DND-41 (cell line): ENCODE data around the gene CNDP2.

ENCODE experiments used
- ATAC-seq: fragments of 200-7000 bp; cut with Tn5 transposase; 3 replicates; pipeline ENCODE4 v1.9.1; 2021; ENCODE audit warnings: low read depth; ENCODE audit not compliant: insufficient read depth
- DNase-seq: peaks from one replicate; pipeline ENCODE4 v3.0.0-alpha.2; 2020
- H2AFZ ChIP-seq: 2 replicates; pipeline ENCODE4 v1.6.0; 2012; ENCODE audit warnings: low read depth, low read length
- H3K27ac ChIP-seq: 2 replicates; pipeline ENCODE4 v1.5.1; 2012; ENCODE audit warnings: low read length, inconsistent platforms
- H3K27me3 ChIP-seq: fragments of 200-600 bp; sonication (generic); 2 replicates; pipeline ENCODE4 v1.6.0; 2012; ENCODE audit warnings: low read length, mild to moderate bottlenecking, inconsistent platforms; ENCODE audit not compliant: insufficient read depth, poor library complexity
- H3K36me3 ChIP-seq: 2 replicates; pipeline ENCODE4 v1.5.1; 2012; ENCODE audit warnings: low read length, inconsistent platforms; ENCODE audit not compliant: insufficient read depth
- H3K4me1 ChIP-seq: 2 replicates; pipeline ENCODE4 v1.5.1; 2012; ENCODE audit warnings: mild to moderate bottlenecking, low read length; ENCODE audit not compliant: insufficient read depth
- H3K4me2 ChIP-seq: 2 replicates; pipeline ENCODE4 v1.6.0; 2012; ENCODE audit warnings: mild to moderate bottlenecking, moderate library complexity, low read length, inconsistent platforms; ENCODE audit not compliant: insufficient read depth
- H3K4me3 ChIP-seq, 2 experiments: fragments of 200-600 bp in 1 of 2; shearing (Covaris generic) in 1 of 2; 2 replicates each; pipeline ENCODE4 v1.5.1; 2012 to 2016; ENCODE audit warnings: inconsistent platforms in 2 of 2, low read length in 2 of 2, mild to moderate bottlenecking in 2 of 2, low read depth in 1 of 2, moderate library complexity in 1 of 2
- H3K79me2 ChIP-seq: 2 replicates; pipeline ENCODE4 v1.6.0; 2012; ENCODE audit warnings: low read length, inconsistent platforms; ENCODE audit not compliant: insufficient read depth
- H3K9ac ChIP-seq: 2 replicates; pipeline ENCODE4 v1.6.0; 2012; ENCODE audit warnings: low read depth, mild to moderate bottlenecking, inconsistent platforms, low read length, moderate library complexity
- H3K9me3 ChIP-seq: 2 replicates; pipeline ENCODE4 v1.5.1; 2012; ENCODE audit warnings: low read length, moderate library complexity, mild to moderate bottlenecking, inconsistent platforms; ENCODE audit not compliant: insufficient read depth, severe bottlenecking
- H4K20me1 ChIP-seq: 2 replicates; pipeline ENCODE4 v1.6.0; 2012; ENCODE audit warnings: low read length; ENCODE audit not compliant: insufficient read depth
- EZH2 ChIP-seq: IDR thresholded peaks from 3 replicates; pipeline ENCODE4 v1.6.1; 2012; ENCODE audit warnings: borderline replicate concordance, low read depth, mild to moderate bottlenecking, moderate library complexity, low read length, inconsistent platforms; ENCODE audit not compliant: severe bottlenecking
- TF ChIP-seq, protein P1 (sequence below): IDR thresholded peaks from 2 replicates; pipeline ENCODE4 v1.5.1; 2012; ENCODE audit warnings: borderline replicate concordance, low read length, moderate library complexity, mild to moderate bottlenecking; ENCODE audit not compliant: poor library complexity, severe bottlenecking; ENCODE audit errors: extremely low read depth

The CNDP2 gene

DNA sequence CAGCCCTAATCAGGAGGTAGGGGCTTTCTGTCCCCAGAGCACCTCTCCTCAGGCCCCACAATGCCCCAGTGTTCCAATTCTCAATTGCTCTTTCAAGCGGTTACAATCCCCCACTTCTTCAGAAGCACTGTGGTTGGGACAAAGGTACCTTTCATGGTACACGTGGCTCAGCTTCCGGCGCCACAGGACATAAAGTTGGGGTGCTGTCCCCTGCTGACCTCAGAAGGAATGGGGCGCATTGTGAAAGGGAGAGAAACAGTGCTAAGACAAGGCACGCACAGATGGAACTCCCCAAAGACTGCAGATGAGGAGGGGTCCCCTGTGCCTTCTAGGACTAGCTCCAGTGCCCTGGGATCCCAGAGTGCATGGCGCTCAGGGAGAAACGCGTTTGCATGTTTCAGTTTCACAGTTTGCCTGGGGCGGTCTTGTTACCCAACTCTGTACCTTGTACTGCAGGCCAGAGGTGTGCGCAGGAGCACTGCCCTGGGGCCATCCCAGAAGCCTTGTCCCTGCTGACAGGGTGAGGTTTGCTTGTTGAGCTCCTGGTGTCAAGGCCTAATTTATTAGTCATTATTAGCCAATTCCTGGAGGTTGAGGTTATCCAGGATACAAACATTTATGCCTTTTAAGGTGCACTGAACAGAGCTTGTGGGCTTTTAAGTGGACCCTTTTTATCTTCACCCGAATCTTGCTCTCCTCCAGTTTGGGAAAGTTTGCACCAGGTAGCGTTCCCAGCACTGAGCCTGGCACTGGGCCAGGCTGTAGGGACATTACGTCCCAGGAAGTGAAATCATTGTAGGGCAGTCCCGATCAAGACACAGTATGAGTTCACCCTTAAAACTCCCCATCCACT lies 45.8 kb downstream of the CNDP2 start:
- DNase-seq (no peak), ATAC-seq (no peak)
- Histone ChIP-seq H3K36me3 (no peaks in the 10 kb centered on the region), H3K27me3 (peaks cover 10% of the 10 kb centered on the region), H3K4me2 (no peak overlapping the region), H3K9ac (no peak overlapping the region), H3K4me3 (no peak overlapping the region), H4K20me1 (no peaks in the 10 kb centered on the region), H3K79me2 (no peaks in the 10 kb centered on the region), H2AFZ (no peak overlapping the region), H3K9me3 (no peaks in the 10 kb centered on the region), H3K4me1 (peaks cover 13% of the 10 kb centered on the region), H3K27ac (no peak overlapping the region)
- TF ChIP-seq, protein P1, sequence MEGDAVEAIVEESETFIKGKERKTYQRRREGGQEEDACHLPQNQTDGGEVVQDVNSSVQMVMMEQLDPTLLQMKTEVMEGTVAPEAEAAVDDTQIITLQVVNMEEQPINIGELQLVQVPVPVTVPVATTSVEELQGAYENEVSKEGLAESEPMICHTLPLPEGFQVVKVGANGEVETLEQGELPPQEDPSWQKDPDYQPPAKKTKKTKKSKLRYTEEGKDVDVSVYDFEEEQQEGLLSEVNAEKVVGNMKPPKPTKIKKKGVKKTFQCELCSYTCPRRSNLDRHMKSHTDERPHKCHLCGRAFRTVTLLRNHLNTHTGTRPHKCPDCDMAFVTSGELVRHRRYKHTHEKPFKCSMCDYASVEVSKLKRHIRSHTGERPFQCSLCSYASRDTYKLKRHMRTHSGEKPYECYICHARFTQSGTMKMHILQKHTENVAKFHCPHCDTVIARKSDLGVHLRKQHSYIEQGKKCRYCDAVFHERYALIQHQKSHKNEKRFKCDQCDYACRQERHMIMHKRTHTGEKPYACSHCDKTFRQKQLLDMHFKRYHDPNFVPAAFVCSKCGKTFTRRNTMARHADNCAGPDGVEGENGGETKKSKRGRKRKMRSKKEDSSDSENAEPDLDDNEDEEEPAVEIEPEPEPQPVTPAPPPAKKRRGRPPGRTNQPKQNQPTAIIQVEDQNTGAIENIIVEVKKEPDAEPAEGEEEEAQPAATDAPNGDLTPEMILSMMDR: no peak
- TF ChIP-seq EZH2: no peak

DNA sequence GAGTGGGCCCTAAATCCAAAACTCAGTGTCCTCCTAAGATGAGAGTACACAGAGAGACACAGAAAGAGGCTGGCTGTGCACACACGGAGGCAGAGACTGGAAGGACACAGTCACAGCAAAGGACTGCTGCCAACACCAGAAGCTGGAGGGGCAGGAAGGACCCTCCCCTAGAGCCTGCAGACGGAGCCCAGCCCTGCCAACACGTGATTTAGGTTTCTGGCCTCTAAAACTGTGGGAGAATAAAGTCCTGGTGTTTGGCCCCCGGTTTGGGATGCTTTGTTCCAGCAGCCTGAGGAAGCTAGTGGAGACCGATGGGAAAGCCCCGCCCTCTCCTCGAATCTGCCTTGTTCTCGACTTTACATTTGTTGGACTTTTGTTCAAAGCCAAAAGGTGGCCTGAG lies 48.7 kb downstream of the CNDP2 start:
- ATAC-seq (no peak), DNase-seq (no peak)
- no peaks in the 10 kb centered on the region for H3K79me2 ChIP-seq
- H3K27me3 ChIP-seq: peaks cover 10% of the 10 kb centered on the region
- H3K4me3 ChIP-seq: no peak overlapping the region
- no peak overlapping the region for H2AFZ ChIP-seq
- no peak overlapping the region for H3K4me2 ChIP-seq
- TF ChIP-seq, protein P1: no peak
- no peak for TF ChIP-seq EZH2
- peaks cover 13% of the 10 kb centered on the region for H3K4me1 ChIP-seq
- H3K9me3 ChIP-seq: peaks cover 4% of the 10 kb centered on the region
- H4K20me1 ChIP-seq: no peaks in the 10 kb centered on the region
- H3K27ac ChIP-seq: no peak overlapping the region
- no peaks in the 10 kb centered on the region for H3K36me3 ChIP-seq
- H3K9ac ChIP-seq: no peak overlapping the region

DNA sequence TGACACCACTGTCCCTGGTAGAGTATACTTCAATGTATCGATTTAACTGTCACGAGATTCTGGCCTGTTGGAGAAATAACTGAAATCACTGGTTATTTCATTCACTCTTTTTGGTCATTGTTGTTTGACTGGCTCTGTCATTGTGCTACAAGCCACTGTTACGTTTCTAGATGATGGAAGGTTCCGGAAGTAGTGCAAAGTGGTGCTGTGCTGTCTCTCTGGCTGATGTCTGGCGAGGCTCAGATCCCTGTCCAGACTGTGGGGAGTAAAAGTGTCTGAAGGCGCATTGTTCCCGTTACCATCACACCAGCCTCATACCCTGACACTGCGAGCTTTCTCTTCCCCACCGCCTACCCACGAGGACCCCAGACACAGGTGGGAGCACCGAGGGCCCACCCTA lies 49.8 kb downstream of the CNDP2 start:
- Histone ChIP-seq H3K9ac (no peak overlapping the region), H3K4me2 (no peak overlapping the region), H2AFZ (no peak overlapping the region), H4K20me1 (no peaks in the 10 kb centered on the region), H3K27me3 (peaks cover 6% of the 10 kb centered on the region), H3K9me3 (peaks cover 4% of the 10 kb centered on the region), H3K27ac (no peak overlapping the region), H3K4me3 (no peak overlapping the region), H3K36me3 (no peaks in the 10 kb centered on the region), H3K79me2 (no peaks in the 10 kb centered on the region), H3K4me1 (peaks cover 6% of the 10 kb centered on the region)
- DNase-seq (no peak), ATAC-seq (no peak)
- TF ChIP-seq, protein P1: no peak
- TF ChIP-seq EZH2: no peak
